ENCODE measurements around the gene KIF23. TPM values are rescaled to one million over a fixed set of nuclear protein-coding genes. Genes with fewer than 3 reads are reported as not detected.

Gene KIF23
- polyA plus RNA-seq, 2 of the 4 experiments (the other 2 are of a cell fraction), result 81.8 to 117 TPM

DNA sequence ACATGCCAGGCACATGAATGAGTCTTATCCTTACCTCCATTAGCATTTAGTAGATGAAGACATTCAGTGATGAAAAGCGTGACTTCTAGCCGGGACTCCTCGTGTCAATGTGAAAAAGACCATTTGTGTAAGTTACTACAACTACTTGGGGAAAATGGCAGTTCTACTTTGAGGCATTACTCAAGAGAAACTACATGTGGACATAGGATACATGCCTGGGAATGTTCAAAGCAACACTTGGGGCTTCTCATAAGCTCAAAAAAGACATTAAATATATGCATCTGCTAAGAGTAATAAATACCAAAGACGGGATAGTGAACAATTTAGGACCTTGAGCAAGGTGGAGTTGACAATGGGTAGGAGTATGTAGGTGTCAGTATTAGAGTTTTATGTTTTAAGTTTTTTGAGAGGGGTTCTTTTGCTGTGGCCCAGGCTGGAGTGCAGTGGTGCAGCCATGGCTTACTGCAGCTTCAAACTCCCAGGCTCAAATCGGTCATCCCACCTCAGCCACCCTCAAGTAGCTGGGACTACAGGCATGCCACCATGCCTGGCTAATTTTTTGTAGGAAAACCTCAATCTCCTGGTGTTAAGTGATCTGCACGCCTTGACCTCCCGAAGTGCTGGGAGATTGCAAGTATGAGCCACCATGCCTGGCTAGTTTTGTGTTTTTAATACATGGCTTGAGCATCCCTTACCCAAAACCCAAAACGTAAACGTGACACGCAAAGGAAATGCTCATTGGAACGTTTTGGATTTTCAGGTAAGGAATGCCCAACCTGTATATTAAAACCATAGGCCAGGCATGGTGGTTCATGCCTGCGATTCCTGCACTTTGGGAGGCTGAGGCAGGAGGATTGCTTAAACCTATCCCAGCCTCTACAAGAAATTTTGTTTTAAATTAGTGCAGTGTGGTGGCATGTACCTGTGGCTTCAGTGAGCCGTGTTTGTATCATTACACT is 42.3 kb downstream of the KIF23 start (continued):
- TF ChIP-seq, protein P1, sequence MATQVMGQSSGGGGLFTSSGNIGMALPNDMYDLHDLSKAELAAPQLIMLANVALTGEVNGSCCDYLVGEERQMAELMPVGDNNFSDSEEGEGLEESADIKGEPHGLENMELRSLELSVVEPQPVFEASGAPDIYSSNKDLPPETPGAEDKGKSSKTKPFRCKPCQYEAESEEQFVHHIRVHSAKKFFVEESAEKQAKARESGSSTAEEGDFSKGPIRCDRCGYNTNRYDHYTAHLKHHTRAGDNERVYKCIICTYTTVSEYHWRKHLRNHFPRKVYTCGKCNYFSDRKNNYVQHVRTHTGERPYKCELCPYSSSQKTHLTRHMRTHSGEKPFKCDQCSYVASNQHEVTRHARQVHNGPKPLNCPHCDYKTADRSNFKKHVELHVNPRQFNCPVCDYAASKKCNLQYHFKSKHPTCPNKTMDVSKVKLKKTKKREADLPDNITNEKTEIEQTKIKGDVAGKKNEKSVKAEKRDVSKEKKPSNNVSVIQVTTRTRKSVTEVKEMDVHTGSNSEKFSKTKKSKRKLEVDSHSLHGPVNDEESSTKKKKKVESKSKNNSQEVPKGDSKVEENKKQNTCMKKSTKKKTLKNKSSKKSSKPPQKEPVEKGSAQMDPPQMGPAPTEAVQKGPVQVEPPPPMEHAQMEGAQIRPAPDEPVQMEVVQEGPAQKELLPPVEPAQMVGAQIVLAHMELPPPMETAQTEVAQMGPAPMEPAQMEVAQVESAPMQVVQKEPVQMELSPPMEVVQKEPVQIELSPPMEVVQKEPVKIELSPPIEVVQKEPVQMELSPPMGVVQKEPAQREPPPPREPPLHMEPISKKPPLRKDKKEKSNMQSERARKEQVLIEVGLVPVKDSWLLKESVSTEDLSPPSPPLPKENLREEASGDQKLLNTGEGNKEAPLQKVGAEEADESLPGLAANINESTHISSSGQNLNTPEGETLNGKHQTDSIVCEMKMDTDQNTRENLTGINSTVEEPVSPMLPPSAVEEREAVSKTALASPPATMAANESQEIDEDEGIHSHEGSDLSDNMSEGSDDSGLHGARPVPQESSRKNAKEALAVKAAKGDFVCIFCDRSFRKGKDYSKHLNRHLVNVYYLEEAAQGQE (IDR thresholded peaks at IDR 0.05), result no peak; the same call in 1 of the 2 replicates
- TF ChIP-seq, protein P2, sequence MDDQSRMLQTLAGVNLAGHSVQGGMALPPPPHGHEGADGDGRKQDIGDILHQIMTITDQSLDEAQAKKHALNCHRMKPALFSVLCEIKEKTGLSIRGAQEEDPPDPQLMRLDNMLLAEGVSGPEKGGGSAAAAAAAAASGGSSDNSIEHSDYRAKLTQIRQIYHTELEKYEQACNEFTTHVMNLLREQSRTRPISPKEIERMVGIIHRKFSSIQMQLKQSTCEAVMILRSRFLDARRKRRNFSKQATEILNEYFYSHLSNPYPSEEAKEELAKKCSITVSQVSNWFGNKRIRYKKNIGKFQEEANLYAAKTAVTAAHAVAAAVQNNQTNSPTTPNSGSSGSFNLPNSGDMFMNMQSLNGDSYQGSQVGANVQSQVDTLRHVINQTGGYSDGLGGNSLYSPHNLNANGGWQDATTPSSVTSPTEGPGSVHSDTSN (IDR thresholded peaks at IDR 0.05), result 0 out of 2 replicates have a peak, but pooled peaks have one; percentile 17
- TF ChIP-seq SREBF2 (IDR thresholded peaks at IDR 0.05), result no peak
- TF ChIP-seq KDM5A (IDR thresholded peaks at IDR 0.05), result no peak
- no peak for TF ChIP-seq RAD21 (conservative IDR thresholded peaks at IDR 0.05 in 1 of 2, IDR thresholded peaks at IDR 0.05 in 1 of 2)
- TF ChIP-seq POLR2AphosphoS2 (conservative IDR thresholded peaks at IDR 0.05; ENCODE audit: low read length), result no peak; the same call in 1 of the 2 replicates
- no peak for TF ChIP-seq EHMT2 (IDR thresholded peaks at IDR 0.05; ENCODE audit: low read depth)

DNA sequence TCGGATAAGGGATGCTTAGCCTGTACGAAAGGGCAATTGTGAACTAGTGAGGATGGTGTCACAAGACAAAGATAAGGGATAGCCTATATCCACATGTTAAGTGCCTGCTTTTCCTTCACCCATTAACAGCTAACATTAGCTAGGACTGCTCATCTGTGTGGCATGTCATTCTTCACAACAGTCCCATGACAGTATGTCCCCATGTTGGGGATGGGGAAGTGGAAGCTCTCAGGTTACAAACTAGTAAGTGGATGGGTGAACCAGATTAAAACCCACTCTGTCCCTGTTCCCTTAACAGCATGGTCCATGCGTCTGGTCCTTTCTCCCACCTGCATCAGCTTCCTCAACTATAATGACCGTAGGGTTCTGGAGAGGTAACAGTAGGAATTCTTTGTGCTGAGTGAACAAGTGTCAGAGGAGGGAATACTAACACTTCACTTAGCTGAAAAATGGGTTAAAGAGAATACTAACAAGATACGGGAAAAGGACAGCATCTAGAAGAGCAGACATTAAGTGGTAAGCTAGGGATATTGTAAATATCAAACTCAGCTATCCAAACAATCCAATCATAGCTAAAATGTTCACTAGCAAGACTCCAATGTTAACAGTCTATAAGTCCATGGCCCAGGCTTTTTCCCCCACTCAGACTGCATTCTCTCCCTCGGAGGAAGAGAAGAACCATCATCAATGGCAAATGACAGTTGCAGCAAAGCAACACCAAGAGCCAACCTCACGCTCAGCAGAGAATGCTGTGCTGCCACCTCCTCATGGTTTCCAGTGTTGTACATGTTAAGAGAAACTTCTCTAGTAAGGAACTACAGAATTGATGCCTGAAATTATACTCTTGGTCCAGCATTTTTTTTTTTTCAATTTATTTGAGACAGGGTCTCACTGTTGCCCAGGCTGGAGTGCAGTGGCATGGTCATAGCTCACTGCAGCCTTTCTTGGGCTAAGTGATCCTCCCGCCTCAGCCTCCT is 43.4 kb downstream of the KIF23 start:
- ATAC-seq, result peak; percentile 2 to 3; a peak in 2 of 6 replicates
- FAIRE-seq, result no peak
- Histone ChIP-seq H3K4me2 (no peak overlapping the region), H3K27ac (no peak overlapping the region), H3K4me1 (peaks cover 30% of the 10 kb centered on the region), H3K4me3 (no peak overlapping the region), H3K9me3 (no peaks in the 10 kb centered on the region)
- 79% methylated on average over 8 of the region's 8 CpGs for WGBS (ENCODE audit: missing lambda C conversion rate)
- ChIA-PET CTCF (interaction anchor here (0.7 to 1.7 kb wide), 5 partner anchors 8 to 1031 kb away, joined by 3 to 5 read pairs (median 3); no protein-coding TSS in a partner anchor), POLR2A (interaction anchor here (0.7 to 0.9 kb wide), 3 partner anchors 43 to 158 kb away, joined by 3 to 4 read pairs (median 4); partner anchors contain the start of gene KIF23)
- DNase-seq (ENCODE audit: low read depth in 1 of 2, low spot score in 1 of 2), result no peak
- TF ChIP-seq HOXA7 (CRISPR knock-in tag; IDR thresholded peaks at IDR 0.05), result peak; percentile 9
- no peak for TF ChIP-seq FOSL2 (IDR thresholded peaks at IDR 0.05)
- 0 out of 2 replicates have a peak, but pooled peaks have one; percentile 21 for TF ChIP-seq FOSL2 (CRISPR knock-in tag; IDR thresholded peaks at IDR 0.05)
- TF ChIP-seq HOXB5 (CRISPR knock-in tag; IDR thresholded peaks at IDR 0.05), result no peak
- TF ChIP-seq TP53 (CRISPR knock-in tag; IDR thresholded peaks at IDR 0.05), result 0 out of 2 replicates have a peak, but pooled peaks have one; percentile 11
- TF ChIP-seq POLR2A (IDR thresholded peaks at IDR 0.05; ENCODE audit: low read length), result no peak
- no peak for TF ChIP-seq KDM5A (IDR thresholded peaks at IDR 0.05)
- peak; percentile 48; the same call in 1 of the 2 replicates for TF ChIP-seq TFCP2L1 (CRISPR knock-in tag; IDR thresholded peaks at IDR 0.05)
- TF ChIP-seq CEBPB (IDR thresholded peaks at IDR 0.05), result no peak
- peak; percentile 78; the same call in 1 of the 2 replicates for TF ChIP-seq POLR2AphosphoS2 (conservative IDR thresholded peaks at IDR 0.05; ENCODE audit: low read length)
- TF ChIP-seq ZFP36 (IDR thresholded peaks at IDR 0.05; ENCODE audit: borderline replicate concordance, partially characterized antibody), result no peak
- 0 out of 2 replicates have a peak, but pooled peaks have one; percentile 60 for TF ChIP-seq RARB (CRISPR knock-in tag; IDR thresholded peaks at IDR 0.05)

Data from A549 (cell line).